Lung (tissue), 12 donors: Measurements from ENCODE around the gene NAV2. TPM values are rescaled to one million over a fixed set of nuclear protein-coding genes. Genes with fewer than 3 reads are reported as not detected.
A peak's percentile ranks its signal among the peaks of the same experiment; 100 is the strongest.
"Not testable (repeated sequence)": the region's sequence is repeated elsewhere in the genome, so short reads cannot be mapped to it uniquely, and the experiment has no call there.

ENCODE experiments used
- ATAC-seq: fragments of 200-7000 bp; cut with Tn5 transposase; one replicate; pipeline ENCODE4 v1.9.1; 2020; ENCODE audit warnings: moderate number of reproducible peaks; ENCODE audit not compliant: insufficient read depth, low FRiP score
- DNase-seq, 3 donors: peaks; one replicate each; pipeline ENCODE4 v3.0.0-alpha.2; 2013 to 2017
- H3K27ac ChIP-seq, 2 donors: one replicate each; pipeline ENCODE4 v1.5.1; 2013; ENCODE audit warnings: mild to moderate bottlenecking in 2 of 2, moderate library complexity in 2 of 2, control low read depth in 1 of 2, inconsistent platforms in 1 of 2, low read depth in 1 of 2, low read length in 1 of 2
- H3K27me3 ChIP-seq, 3 donors: one replicate each; pipeline ENCODE4 v1.5.1; 2013; ENCODE audit warnings: low read length in 2 of 3; ENCODE audit not compliant: control insufficient read depth in 3 of 3, insufficient read depth in 3 of 3
- H3K36me3 ChIP-seq, 4 donors: one replicate each; pipeline ENCODE4 v1.5.1; 2013; ENCODE audit warnings: low read length in 4 of 4, mild to moderate bottlenecking in 1 of 4, moderate library complexity in 1 of 4; ENCODE audit not compliant: control insufficient read depth in 4 of 4, insufficient read depth in 4 of 4
- H3K4me1 ChIP-seq, 5 donors: one replicate each; pipeline ENCODE4 v1.5.1; 2013; ENCODE audit warnings: low read length in 5 of 5, mild to moderate bottlenecking in 2 of 5, moderate library complexity in 1 of 5; ENCODE audit not compliant: control insufficient read depth in 5 of 5, insufficient read depth in 5 of 5
- H3K4me3 ChIP-seq: one replicate; pipeline ENCODE4 v1.5.1; 2013; ENCODE audit warnings: mild to moderate bottlenecking, control low read depth, moderate library complexity
- H3K9ac ChIP-seq, 2 donors: one replicate each; pipeline ENCODE4 v1.5.1; 2013; ENCODE audit warnings: low read length in 2 of 2, control low read depth in 1 of 2; ENCODE audit not compliant: insufficient read depth in 1 of 2
- H3K9me3 ChIP-seq, 4 donors: one replicate each; pipeline ENCODE4 v1.5.1; 2013; ENCODE audit warnings: low read length in 3 of 4, mild to moderate bottlenecking in 1 of 4, moderate library complexity in 1 of 4; ENCODE audit not compliant: control insufficient read depth in 4 of 4, insufficient read depth in 3 of 4
- WGBS, 2 donors: extraction: QIAGEN DNeasy Blood & Tissue Kit; methylation state at CpG; one replicate each; pipeline ENCODE4 v1.1.7; 2013; 5-methylcytosine and 5-hydroxymethylcytosine counted together
- polyA plus RNA-seq, 2 donors: library from polyadenylated mRNA; stranded (reverse); fragments of 200-250 nt; gene quantifications; one replicate each; pipeline ENCODE4 v1.2.1, GENCODE V29; 2013
- total RNA-seq, 2 donors: library from RNA; depleted of rRNA in 1 of 2; stranded (reverse); fragments of >200 nt in 1 of 2; gene quantifications; one replicate each; pipeline ENCODE4 v1.2.1, GENCODE V29; 2014 to 2021
- TF ChIP-seq, protein P1 (sequence below): IDR thresholded peaks from 2 replicates; pipeline ENCODE4 v1.5.1; 2012; ENCODE audit warnings: mild to moderate bottlenecking; ENCODE audit errors: control extremely low read depth, extremely low read depth
- donor health status: control.
- donor health status: control.
- donor health status: Bipolar disorder and iron deficiency.
- donor health status: healthy.
- donor health status: DM: yes; HTN: yes; CAD: no.

NAV2 gene
- total and polyA plus RNA-seq, 4 donors, result 6.8 to 47.9 (median 20.2) TPM

DNA sequence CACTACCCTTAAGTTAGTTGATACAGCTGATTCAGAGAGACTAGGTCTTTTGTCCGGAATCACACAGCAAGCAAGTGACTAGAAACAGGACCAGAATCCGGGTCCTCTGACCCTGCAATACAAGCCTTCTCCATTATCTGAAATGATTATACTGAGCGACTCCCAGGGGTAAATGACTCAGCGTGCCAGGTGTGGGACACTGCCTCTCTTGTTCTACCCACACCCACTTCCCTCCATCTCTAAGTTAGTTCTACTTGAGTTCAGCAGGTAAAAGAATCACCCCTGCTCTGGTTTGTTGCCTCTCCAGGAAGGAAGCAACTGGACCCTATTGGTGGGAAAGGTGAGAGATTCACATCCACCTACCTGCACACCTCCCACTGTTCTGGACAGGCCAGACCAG lies 290.7 kb downstream of the NAV2 start:
- H3K9ac ChIP-seq, result no peak overlapping the region
- TF ChIP-seq, protein P1, sequence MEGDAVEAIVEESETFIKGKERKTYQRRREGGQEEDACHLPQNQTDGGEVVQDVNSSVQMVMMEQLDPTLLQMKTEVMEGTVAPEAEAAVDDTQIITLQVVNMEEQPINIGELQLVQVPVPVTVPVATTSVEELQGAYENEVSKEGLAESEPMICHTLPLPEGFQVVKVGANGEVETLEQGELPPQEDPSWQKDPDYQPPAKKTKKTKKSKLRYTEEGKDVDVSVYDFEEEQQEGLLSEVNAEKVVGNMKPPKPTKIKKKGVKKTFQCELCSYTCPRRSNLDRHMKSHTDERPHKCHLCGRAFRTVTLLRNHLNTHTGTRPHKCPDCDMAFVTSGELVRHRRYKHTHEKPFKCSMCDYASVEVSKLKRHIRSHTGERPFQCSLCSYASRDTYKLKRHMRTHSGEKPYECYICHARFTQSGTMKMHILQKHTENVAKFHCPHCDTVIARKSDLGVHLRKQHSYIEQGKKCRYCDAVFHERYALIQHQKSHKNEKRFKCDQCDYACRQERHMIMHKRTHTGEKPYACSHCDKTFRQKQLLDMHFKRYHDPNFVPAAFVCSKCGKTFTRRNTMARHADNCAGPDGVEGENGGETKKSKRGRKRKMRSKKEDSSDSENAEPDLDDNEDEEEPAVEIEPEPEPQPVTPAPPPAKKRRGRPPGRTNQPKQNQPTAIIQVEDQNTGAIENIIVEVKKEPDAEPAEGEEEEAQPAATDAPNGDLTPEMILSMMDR, result no peak
- no peaks in the 10 kb centered on the region for H3K9me3 ChIP-seq
- DNase-seq, result no peak
- H3K4me1 ChIP-seq, result peaks cover 0 to 12% (median 7%) of the 10 kb centered on the region in 5 donors
- no peak overlapping the region for H3K4me3 ChIP-seq
- H3K27ac ChIP-seq, result no peak overlapping the region
- H3K36me3 ChIP-seq, result no peaks in the 10 kb centered on the region
- H3K27me3 ChIP-seq, result no peaks in the 10 kb centered on the region
- no peak for ATAC-seq
- WGBS, 2 donors, result 93 to 97% methylated on average over 4 of the region's 4 CpGs

DNA sequence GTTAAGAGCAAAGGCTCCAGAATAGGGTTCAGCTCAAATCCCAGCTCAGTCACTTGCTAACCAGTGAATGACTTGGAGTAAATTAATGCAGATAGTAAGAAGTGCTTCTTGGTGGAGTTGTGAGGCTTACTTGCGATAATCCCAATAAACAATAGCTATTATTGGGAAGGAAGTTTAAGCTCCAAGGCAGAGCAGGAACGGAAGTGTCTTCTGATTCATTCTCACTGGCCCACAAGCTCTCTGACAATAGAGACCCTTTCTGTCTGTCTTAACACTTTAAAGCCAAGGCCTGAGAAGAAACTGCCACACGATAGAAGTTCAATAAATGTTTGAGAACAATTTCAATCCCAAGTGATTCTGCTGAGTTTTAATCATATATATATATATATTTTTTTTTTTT lies 292.2 kb downstream of the NAV2 start:
- Histone ChIP-seq H3K27me3 (no peaks in the 10 kb centered on the region), H3K36me3 (no peaks in the 10 kb centered on the region), H3K4me3 (no peak overlapping the region), H3K27ac (no peak overlapping the region), H3K9me3 (no peaks in the 10 kb centered on the region), H3K4me1 (peaks cover 0 to 10% (median 9%) of the 10 kb centered on the region in 5 donors), H3K9ac (no peak overlapping the region)
- no peak for ATAC-seq
- WGBS, 2 donors, result 82% methylated on average over 3 of the region's 3 CpGs
- DNase-seq, result no peak
- TF ChIP-seq, protein P1, result no peak

DNA sequence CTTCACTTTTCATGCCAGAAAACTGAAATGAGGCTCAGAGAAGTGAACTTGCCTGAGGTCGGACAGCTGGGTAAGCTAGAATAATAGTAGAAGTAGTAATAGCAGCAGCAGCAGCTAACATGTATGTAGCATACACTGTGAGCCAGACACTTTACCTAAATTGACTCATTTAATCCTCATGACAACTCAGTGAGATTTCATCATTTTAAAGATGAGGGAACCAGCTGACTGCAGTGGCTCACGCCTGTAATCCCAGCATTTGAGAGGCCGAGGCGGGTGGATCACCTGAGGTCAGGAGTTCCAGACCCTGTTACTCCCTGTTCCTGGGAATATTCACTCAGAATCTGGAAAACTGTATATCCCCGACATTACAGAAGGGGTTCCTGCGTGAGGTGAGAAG lies 293.1 kb downstream of the NAV2 start:
- TF ChIP-seq, protein P1, result no peak
- Histone ChIP-seq H3K9ac (no peak overlapping the region), H3K4me1 (peaks cover 0 to 5% (median 3%) of the 10 kb centered on the region in 5 donors), H3K36me3 (no peaks in the 10 kb centered on the region), H3K27ac (peak overlapping the region in 1 of 2 donors; percentile 52), H3K4me3 (no peak overlapping the region), H3K9me3 (no peaks in the 10 kb centered on the region), H3K27me3 (no peaks in the 10 kb centered on the region)
- no peak for ATAC-seq
- WGBS, 2 donors, result 92 to 96% methylated on average over 6 of the region's 6 CpGs
- no peak for DNase-seq

DNA sequence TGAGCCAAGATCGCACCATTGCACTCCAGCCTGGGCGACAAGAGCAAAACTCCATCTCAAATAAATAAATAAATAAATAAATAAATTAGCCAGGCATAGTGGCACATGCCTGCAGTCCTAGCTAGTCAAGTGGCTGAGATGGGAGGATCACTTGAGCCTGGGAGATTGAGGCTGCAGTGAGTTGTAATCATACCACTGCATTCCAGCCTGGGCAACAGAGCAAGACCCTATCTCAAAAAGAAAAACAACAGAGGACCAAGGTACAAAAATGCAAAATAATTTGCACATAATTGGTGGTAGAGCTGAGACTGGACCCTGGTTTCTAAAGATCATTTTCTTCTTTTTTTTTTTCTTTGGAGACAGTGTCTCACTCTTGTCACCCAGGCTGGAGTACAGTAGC lies 294.0 kb downstream of the NAV2 start:
- H3K9ac ChIP-seq, H3K27me3 ChIP-seq, H3K36me3 ChIP-seq, ATAC-seq, H3K4me1 ChIP-seq, DNase-seq, H3K9me3 ChIP-seq, H3K4me3 ChIP-seq: not testable (repeated sequence)
- WGBS, 2 donors, result 100% methylated on average over 2 of the region's 2 CpGs
- peak overlapping the region in 1 of 2 donors; percentile 75 for H3K27ac ChIP-seq
